Mucosa of descending colon (tissue), 3 donors: Measurements from ENCODE around the gene SEM1. TPM values are rescaled to one million over a fixed set of nuclear protein-coding genes. Genes with fewer than 3 reads are reported as not detected.
"Not testable (repeated sequence)": the region's sequence is repeated elsewhere in the genome, so short reads cannot be mapped to it uniquely, and the experiment has no call there.

Source experiments
- ATAC-seq: fragments of 200-7000 bp; cut with Tn5 transposase; one replicate; pipeline ENCODE4 v1.9.1; 2020; ENCODE audit warnings: mild to moderate bottlenecking, moderate library complexity
- DNase-seq, 3 donors: peaks; one replicate each; pipeline ENCODE4 v3.0.0-alpha.2; 2020
- H3K36me3 ChIP-seq: fragments of 200-600 bp; one replicate; pipeline ENCODE4 v1.8.0; 2021; ENCODE audit warnings: low read depth, mild to moderate bottlenecking
- H3K4me1 ChIP-seq: fragments of 200-600 bp; one replicate; pipeline ENCODE4 v1.8.0; 2021; ENCODE audit warnings: low read depth, mild to moderate bottlenecking
- H3K4me3 ChIP-seq: fragments of 200-600 bp; one replicate; pipeline ENCODE4 v1.8.0; 2021; ENCODE audit warnings: mild to moderate bottlenecking
- H3K9me3 ChIP-seq: fragments of 200-600 bp; one replicate; pipeline ENCODE4 v1.8.0; 2021; ENCODE audit warnings: mild to moderate bottlenecking
- intact Hi-C, 2 donors: fragments of 100-400 bp; cut with DNase I in 1 of 2; cut with micrococcal nuclease in 1 of 2; formaldehyde crosslinking; loops; one replicate each; pipeline versions ENCODE4 v1.11.0 to v1.11.1; 2022; cut with DNase I, micrococcal nuclease
- total RNA-seq, 3 donors: library from RNA; stranded (reverse); fragmentation: NEBNext Ultra II Directional in 2 of 3; extraction: Animal tissue kit (Norgen Biotek cat#: 25700) in 2 of 3; gene quantifications; one replicate each; pipeline versions ENCODE4 v1.2.1 to v1.2.4, GENCODE V29; 2021 to 2023
- TF ChIP-seq, protein P1 (sequence below): fragments of 200-600 bp; IDR thresholded peaks from one replicate; pipeline ENCODE4 v1.8.0; 2022; ENCODE audit warnings: antibody characterized with exemption, mild to moderate bottlenecking
- donor health status: DM: no; HTN: no; CAD: no; lungs with moderate emphysema.
- donor health status: DM: no; HTN: no; CAD: no.
- donor health status: DM: no; HTN: yes; CAD: no.

The SEM1 gene
- total RNA-seq, 3 donors from 2014 or later = 41.6 to 44.4 (median 43.7) TPM

DNA sequence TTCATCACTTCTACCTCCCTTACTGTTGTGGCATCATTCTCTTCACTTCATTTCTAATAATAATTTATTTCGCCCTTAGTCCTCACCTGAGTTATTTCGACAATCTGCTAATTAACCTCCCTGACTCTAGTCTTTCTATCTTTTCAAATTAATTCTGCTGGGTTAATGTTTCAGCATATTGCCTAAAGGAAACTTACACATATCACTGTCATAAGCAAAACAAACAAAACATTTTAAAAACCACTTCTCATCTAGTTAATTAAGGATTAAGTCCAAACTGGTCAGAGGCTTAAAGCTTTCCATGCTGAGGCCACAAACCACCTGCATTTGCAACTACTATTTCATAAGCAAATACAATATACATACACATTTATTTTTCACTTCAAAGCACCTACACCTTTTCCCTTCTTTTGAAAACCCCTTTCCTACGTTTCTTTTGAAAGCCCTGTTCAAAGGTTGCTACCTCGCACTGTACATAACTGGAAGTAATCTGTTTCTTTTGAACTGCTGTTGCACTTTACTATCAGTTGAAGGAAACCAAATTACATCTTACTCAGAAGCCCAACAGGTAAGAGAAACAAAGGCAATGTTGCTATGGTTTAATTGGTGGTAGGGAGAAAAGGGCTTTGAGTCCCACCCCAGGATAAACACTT lies 10.3 kb downstream of the SEM1 start:
- H3K9me3 ChIP-seq = no peaks in the 10 kb centered on the region
- intact Hi-C loops = no loop called here
- no peaks in the 10 kb centered on the region for H3K36me3 ChIP-seq
- ATAC-seq = no peak
- H3K4me3 ChIP-seq = no peak overlapping the region
- peaks cover 8% of the 10 kb centered on the region for H3K4me1 ChIP-seq
- TF ChIP-seq, protein P1, sequence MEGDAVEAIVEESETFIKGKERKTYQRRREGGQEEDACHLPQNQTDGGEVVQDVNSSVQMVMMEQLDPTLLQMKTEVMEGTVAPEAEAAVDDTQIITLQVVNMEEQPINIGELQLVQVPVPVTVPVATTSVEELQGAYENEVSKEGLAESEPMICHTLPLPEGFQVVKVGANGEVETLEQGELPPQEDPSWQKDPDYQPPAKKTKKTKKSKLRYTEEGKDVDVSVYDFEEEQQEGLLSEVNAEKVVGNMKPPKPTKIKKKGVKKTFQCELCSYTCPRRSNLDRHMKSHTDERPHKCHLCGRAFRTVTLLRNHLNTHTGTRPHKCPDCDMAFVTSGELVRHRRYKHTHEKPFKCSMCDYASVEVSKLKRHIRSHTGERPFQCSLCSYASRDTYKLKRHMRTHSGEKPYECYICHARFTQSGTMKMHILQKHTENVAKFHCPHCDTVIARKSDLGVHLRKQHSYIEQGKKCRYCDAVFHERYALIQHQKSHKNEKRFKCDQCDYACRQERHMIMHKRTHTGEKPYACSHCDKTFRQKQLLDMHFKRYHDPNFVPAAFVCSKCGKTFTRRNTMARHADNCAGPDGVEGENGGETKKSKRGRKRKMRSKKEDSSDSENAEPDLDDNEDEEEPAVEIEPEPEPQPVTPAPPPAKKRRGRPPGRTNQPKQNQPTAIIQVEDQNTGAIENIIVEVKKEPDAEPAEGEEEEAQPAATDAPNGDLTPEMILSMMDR = no peak
- DNase-seq = no peak

DNA sequence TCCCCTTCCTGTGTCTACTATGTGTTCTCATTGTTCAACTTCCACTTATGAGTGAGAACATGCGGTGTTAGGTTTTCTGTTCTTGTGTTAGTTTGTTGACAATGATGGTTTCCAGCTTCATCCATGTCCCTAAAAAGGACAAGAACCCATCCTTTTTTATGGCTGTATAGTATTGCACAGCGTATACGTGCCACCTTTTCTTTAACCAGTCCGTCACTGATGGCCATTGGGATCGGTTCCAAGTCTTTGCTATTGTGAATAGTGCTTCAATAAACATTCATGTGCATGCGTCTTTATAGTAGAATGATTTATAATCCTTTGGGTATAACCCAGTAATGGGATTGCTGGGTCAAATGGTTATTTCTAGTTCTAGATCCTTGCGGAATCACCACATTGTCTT lies 11.2 kb downstream of the SEM1 start:
- DNase-seq, intact Hi-C loops, ATAC-seq, H3K36me3 ChIP-seq, H3K4me1 ChIP-seq, H3K4me3 ChIP-seq, H3K9me3 ChIP-seq: not testable (repeated sequence)

DNA sequence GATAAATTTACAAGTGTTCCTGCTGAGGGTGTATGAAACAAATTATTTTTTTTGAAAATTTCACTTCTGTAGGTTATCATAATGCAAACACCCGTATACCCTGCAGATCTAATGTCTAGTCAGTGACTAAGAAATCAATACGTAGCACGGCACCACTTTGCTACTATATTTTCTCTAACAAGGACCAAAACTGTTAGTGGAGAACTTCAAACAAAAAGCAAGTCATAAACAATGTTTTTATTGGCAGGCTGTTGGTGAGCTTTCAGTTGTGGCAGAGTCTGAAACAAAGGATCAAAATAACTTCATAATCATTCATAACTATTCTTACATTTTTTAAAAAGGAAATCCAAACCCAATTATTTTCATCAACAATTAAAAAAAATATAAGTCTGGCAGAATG lies 11.8 kb downstream of the SEM1 start:
- Histone ChIP-seq H3K4me3 (no peak overlapping the region), H3K4me1 (peaks cover 8% of the 10 kb centered on the region), H3K9me3 (no peaks in the 10 kb centered on the region), H3K36me3 (no peaks in the 10 kb centered on the region)
- intact Hi-C loops = no loop called here
- no peak for DNase-seq
- TF ChIP-seq, protein P1 = no peak
- ATAC-seq = no peak

DNA sequence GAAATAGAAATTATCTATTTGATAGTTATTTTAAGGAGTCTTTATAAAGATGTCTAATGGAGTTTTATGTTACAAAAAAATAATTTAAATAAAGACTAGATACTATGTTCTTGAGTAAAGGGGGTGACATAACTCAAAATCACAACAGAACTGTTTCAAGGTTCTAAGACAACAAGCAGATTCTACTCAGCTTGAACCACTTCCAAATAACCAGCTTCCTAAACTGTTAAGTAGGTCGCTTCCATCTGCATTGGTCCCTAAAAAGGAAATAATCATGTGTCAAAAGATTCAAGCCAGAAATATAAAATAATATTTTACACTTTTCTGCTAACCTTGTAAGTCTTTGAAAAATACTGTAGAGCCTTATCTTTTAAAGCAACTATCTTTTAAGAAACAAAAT lies 14.1 kb downstream of the SEM1 start:
- Histone ChIP-seq H3K4me1 (peaks cover 8% of the 10 kb centered on the region), H3K4me3 (no peak overlapping the region), H3K36me3 (no peaks in the 10 kb centered on the region), H3K9me3 (no peaks in the 10 kb centered on the region)
- no peak for DNase-seq
- no peak for ATAC-seq
- intact Hi-C loops = no loop called here
- TF ChIP-seq, protein P1 = no peak

DNA sequence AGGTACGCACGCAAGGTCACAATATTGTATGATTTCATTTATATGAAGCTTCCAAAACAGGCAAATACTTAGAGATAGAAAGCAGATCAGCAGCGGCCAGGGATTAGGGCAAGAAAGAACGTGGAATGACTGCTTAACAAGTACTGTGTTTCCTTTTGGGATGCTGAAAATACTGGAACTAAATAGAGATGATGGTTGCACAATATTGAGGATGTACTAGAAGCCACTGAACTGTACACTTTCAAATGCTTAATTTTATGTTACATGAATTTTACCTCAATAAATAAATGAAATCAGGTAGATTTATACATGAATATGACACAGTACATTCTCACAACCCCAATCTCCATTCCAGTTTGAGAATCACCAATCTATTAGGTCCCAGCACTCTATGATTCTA lies 15.6 kb downstream of the SEM1 start:
- TF ChIP-seq, protein P1 = no peak
- Histone ChIP-seq H3K4me3 (no peak overlapping the region), H3K4me1 (peaks cover 4% of the 10 kb centered on the region), H3K9me3 (no peaks in the 10 kb centered on the region), H3K36me3 (no peaks in the 10 kb centered on the region)
- ATAC-seq (no peak), DNase-seq (no peak)
- intact Hi-C loops = no loop called here

DNA sequence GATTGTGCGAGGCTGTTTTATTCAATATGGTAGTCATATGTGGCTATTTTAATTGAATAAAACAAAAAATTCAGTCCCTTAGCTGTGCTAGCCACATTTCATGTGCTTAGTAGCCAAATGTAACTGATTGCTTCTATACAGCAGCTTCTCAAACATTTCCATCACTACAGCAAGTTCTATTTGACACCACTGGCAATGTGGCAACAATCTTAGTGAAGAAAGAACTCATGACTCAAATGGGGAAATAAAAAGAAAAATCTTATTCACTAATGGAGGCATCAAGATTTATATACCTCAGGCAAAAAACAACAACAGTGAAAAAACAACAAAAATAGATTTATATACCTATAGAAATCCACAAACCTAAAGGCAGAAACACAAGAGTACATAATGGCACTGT lies 17.9 kb downstream of the SEM1 start:
- Histone ChIP-seq H3K36me3 (no peaks in the 10 kb centered on the region), H3K4me3 (no peak overlapping the region), H3K4me1 (no peaks in the 10 kb centered on the region), H3K9me3 (no peaks in the 10 kb centered on the region)
- intact Hi-C loops = no loop called here
- DNase-seq (no peak), ATAC-seq (no peak)
- TF ChIP-seq, protein P1 = no peak
